ENCODE data around the gene MIOX.
"Not testable (repeated sequence)": the region's sequence is repeated elsewhere in the genome, so short reads cannot be mapped to it uniquely, and the experiment has no call there.

The MIOX gene

DNA sequence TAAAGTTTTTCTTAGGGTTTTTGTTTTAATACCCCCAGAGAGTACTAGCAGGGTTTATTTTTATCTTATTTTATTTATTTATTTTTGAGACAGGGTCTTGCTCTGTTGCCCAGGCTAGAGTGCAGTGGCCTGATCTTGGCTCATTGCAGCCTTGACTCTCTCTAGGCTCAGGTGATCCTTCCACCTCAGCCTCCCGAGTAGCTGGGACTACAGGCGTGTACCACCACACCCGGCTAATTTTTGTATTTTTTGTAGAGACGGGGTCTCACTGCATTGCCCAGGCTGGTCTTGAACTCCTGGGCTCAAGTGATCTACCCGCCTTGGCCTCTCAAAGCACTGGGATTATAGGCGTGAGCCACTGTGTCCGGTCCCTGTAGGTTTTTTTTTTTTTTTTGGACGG lies 33.5 kb downstream of the MIOX start:
- not testable (repeated sequence) for DNase-seq

DNA sequence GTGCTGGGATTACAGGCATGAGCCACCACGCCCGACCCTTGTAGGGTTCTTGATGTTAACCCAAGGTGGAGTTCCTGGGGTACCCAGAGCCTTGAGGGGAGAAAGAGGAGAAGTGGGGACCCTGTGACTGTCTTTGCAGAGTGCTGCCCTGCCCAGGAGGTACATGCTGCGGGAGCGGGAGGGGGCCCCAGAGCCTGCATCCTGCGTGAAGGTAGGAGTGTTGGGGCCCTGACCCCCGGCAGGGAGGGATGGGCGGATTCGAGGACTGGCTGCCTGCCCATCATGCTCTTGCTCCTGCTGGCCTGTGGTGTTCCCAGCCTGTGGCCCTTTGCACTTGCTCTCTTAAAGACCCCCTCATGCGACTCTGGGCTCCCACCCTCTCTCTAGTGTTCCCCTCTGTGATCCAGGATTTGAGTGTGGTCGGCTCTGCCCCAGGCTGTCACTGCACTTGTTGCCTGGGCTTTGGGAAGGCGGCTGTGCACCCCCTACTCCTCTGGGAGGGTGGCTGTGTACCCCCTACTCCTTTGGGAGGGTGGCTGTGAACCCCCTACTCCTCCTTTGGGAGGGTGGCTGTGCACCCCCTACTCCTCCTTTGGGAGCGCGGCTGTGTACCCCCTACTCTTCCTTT lies 34.3 kb downstream of the MIOX start:
- DNase-seq, result no peak

DNA sequence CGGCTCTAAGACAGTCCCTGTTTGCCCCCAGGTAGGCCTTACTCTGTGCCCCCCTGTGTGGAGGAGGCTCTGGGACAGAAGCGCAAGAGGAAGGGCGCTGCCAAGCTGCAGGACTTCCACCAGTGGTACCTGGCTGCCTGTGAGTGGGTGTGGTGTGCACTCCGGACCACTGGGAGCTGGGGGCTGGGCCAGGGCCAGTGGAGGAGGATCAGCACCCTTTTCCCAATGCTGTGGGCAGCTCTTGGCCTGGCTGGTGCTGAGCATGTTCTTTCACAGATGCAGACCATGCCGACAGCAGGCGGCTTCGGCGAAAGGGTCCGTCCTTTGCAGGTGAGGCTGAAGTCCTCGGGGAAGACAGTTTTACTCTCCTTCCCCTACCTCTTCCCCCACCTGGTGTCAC lies 35.1 kb downstream of the MIOX start:
- no peak for DNase-seq

DNA sequence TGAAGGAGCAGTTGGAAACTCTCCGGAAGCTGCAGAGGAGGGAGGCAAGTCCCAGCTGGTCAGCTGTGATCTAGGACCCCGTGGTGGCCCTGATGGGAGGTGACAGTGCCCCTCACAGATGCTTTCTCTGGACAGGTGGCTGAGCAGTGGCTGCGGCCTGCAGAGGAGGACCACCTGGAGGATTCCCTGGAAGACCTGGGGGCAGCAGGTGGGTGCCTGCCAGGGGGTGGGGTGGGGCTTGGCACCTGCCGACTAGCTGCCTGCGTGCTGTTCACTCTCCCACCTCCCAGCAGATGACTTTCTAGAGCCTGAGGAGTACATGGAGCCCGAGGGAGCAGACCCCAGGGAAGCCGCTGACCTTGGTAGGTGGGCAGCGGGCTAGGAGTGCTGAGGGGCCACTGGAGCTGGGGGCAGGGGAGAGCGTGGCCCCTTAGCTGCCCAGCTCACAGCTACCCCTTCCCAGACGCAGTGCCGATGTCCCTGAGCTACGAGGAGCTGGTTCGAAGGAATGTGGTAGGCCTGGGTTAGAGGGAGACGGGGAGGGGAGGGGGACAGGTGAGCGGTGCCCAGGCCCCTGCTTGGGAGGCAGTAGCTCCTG lies 35.6 kb downstream of the MIOX start:
- no peak for DNase-seq

DNA sequence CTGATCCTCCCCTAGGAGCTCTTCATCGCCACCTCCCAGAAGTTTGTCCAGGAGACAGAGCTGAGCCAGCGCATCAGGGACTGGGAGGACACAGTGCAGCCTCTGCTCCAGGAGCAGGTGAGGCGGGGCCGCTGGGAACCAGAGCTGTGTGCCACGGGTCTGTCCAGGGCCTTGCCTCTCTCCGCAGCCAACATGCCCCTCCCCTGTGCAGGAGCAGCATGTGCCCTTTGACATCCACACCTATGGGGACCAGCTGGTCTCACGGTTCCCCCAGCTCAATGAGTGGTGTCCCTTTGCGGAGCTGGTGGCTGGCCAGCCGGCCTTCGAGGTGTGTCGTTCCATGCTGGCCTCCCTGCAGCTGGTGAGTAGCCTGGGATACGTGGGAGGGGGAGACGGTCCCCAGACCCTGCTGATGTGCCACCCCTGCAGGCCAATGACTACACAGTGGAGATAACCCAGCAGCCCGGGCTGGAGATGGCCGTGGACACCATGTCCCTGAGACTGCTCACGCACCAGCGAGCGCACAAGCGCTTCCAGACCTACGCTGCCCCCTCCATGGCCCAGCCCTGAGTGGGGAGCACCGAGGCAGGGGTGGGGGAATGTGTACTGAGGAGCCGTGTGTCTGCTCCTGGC lies 36.3 kb downstream of the MIOX start:
- peak in 1 of 3 donors; percentile 19 for DNase-seq

DNA sequence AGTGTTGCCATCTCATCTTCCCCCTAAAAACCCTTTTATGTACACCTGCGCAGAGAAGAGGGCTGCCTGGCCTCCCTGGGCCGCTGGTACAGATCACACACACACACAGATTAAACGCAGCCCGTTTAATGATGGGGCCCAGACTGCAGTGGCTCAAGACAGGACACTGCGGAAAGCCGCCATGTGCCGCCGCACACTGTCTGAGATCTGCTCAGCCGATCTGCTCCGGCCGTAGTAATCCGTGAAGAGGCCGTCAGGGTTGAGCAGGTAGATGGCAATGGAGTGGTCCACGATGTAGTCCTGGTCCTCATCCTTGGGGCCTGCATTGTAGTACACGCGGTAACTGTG lies 36.8 kb downstream of the MIOX start:
- no peak for DNase-seq

DNA sequence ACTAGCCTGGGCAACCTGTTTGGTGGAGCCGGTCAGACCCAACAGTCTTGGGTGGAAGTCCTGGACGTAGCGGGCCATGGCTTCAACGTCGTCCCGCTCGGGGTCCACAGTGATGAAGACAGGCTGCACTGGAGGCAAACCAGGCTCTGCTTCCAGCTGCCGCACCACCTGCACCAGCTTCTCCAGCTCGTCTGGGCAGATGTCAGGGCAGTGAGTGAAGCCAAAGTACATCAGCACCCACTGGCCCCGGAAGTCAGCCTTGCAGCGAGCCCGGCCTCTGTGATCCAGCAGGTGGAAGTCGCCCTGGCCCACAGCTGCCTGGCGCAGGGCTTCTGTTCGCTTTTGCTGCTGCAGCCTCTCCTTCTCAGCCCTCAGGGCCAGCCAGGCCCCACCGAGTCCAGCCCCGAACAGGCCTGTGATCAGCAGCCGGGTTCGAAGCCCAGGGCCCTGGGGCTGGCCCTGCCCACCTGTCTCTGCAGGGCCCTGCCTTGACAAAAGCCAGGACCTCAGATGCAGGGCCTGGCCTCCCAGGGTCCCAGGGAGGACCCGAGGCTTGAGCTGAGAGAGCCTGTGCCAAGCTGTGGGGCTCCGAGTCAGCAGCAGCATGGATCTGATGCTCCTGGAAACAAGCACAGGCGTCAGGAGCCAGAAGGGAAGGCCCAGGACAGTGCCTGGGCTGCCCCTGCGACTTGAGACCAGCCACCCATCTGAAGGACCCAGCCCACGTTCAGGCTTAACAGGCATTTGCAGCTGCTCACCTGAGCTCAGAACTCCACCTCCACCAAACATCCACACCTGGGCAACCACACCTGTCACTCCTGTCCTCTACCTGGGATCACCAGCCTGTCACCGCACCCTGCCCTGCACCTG lies 37.4 kb downstream of the MIOX start:
- DNase-seq, result peak in 1 of 3 donors; percentile 17

DNA sequence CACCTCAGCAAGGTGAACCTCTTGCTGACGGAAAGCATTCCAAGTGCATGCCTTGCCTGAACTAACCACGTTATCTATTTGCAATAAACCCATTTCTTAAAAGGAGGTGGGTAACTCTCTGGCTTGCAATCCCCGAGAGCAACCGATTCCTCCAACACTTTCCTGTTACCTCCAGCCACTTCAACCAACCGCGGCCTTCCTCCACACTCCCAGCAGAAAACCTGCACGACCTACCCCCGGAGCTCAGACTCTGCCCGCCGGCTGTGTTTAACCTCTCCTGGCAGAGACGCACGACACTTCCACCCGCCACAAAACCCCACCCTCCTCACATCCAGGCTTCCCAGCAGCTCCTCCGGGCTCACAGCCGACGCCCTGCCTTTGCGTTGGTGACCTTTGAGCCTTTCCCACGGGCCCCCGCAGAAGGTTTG lies 38.0 kb downstream of the MIOX start:
- no peak for DNase-seq

DNA sequence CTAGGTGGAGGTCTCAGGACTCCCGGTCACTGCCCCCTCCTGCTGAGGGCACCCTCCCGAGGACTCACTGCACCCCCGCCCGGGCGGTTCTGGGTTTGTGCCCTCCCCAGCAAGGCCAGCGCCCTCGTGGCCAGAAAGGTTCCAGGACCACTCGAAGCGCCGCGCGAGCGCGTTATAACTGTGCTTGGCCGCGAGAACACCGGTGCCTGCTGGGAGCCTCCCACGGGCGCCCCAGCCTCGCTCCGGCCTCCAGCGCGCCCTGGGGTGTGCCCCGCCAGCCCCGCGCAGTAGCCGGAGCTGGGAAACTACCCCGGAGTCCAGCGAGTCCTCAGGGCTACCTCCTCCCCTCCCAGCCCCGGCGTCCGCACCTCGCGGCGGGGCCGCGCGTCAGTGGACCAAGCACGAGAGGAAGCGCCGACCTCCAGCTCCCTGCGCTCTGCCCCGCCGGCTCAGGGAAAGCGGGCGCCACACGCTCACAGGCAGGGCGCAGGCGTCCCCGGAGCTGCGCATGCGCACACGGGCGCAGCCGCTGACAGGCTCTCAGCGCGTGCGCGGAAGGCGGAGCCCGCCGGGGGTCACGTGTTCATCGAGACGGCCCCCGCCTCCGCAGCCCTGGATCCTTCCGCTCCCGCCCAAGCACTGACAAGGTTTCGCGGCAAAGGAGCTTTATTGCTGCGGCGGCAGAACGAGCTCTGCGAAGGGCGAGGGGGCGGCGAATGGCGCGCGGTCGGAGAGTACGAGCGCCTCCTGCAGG lies 38.6 kb downstream of the MIOX start, which contains the start of gene SCO2:
SCO2 (minus strand) TSS at position 495 of the 754 bp plus-strand sequence. CDS start 1,187 bp downstream, outside the sequence.
- DNase-seq, result peak; percentile 99

DNA sequence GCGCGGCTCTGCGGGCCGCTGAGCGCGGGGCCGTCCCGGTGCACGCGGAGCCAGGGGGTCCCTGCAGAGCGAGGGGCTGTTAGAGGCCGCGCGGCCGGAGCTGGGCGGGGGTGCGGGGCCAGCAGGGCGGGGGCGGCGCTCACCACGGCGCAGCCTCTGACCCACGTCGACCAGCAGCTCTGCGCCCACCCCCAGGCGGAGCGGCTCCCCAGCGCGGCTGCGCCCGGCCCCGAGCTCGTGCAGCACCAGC lies 39.1 kb downstream of the MIOX start:
- no peak for DNase-seq

DNA sequence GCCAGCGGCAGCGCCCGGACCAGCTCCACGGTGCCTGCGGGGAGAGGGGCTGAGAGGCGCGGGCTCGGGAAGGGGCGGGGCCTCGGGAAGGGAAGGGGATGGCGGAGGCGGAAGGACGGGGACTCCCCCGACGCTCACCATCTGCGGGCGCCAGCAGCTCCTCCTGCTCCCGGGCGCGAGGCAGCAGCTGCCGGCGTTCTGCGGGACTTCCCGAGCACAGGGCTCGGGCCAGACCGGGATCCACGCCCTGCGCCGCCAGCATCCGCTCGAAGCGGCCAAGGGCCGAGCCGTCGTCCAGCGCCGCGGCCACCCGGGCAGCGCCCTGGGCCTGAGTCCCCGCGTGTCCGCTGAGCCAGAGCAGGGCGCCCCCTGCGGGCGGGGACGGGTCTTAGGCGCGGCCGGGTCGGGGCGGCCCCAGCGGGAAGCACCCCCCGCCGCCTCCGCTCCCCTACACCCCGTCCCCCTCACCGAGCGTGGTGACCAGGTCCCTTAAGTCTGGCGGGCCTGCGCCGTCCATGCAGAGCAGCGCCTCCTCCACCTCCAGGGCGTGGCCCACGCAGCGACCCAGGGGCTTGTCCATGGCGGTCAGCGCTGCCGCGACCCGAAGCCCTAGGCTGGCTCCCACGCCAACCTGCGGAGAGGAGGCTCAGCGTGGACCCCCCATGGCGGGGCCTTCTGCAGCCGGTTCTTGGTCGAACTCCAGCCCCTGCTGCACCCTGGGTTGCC lies 39.6 kb downstream of the MIOX start:
- peak; percentile 89 to 95 (median 91) for DNase-seq

DNA sequence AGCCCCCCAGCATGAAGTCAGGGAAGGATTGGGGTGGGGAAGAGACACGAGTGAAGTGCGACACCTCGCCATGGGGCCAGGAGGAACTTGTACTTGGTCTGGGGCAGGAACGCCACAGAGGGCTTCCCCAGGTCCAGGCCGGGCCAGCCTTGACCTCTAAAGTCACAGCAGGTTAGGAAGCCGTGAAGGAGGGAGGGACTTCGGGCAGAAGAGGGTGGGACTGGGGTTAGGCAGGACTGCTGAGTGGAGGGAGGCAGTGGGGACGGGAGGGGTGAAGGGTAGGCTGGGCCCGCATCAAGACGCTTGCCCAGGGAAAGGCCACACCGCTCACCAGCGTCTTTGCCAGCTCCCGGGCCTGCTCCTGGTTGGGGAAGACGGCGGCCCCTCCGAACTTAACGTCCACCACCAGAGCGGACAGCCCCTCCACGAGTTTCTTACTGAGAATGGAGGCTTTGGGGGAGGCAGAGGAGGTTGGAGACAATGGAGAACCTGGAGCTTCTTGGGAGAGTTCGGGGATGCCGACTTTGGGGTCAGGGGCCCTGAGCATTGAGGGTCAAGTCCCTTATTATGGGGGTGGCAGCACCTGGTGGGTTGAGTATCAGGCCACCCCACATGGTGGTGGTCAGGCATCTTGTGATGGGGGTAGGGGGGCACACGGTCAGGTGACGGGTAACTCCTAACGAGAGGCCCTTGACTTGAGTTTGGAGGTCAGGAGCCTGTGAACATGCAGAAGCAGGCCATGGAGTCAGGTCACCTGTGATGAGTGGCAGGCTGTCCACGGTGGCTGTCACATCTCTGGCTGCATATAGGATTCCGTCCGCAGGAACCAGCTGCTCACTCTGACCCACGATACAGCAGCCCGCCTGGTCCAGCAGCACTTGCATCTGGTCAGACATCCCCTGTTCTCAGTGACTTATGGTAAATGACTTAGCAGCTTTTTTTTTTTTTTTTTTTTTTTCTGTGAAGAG lies 40.5 kb downstream of the MIOX start:
- peak; percentile 60 to 81 (median 71) for DNase-seq

DNA sequence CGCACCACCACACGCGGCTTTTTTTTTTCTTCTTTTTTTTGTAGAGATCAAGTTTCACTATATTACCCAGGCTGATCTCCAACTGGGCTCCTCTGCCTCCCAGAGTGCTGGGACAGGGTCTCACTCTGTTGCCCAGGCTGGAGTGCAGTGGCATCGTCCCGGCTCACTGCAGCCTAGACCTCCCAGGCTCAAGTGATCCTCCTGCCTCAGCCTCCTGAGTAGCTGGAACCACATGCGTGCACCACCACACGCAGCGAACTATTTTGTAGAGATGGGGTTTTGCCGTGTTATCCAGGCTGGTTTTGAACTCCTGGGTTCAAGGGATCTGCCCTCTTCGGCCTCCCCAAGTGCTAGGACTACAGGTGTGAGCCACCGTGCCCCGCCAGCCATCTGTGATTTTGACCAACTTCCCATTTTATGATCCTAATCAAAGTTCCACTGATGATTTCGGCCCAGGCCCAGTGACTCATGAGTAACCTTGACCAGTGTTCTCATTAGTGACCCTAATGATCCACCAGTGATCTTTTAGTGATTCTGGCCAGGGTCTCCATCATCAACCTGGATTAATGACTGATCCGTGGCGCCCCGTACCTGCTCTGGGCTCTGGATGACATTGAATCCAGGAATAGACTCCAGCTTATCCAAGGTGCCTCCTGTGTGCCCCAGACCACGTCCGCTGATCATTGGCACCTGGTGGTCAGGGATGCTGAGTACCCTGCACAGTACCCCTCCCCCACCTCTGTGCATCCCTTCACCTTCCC lies 41.4 kb downstream of the MIOX start:
- DNase-seq, result peak in 1 of 3 donors; percentile 20

DNA sequence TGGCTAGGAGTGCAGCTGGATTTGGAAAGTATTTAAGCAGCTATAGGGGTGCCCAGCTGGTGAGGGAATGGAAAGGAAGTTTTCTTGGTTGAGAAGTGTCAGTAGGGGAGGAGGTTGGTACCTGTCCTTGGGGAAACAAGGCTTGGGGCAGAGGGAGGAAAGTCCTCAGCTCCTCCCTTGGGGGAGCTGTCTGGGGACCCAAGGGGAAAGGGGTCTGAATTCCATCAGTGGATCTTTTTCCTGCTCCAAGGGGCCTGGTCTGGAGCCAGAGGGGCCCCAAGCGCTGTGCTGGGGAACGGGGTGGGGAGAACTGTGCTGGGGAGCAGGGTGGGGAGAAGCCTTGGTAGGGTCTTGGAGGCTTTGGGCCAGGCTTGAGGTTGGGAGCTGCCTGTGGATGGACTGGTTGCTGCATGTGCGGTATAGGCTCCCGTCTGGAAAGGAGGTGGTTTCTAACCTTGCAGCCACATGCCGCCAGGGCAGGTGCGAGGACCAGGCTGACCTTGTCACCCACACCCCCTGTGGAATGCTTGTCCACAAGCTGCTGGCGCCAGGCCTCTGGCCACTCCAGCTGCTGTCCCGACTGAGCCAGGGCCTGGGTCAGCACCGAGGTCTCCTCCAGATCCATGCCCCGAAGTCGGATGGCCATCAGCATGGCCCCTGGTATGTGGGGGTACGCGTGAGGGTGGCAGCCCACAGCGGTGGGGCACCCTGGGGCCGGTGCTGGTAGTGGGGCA lies 42.2 kb downstream of the MIOX start:
- DNase-seq, result no peak

DNA sequence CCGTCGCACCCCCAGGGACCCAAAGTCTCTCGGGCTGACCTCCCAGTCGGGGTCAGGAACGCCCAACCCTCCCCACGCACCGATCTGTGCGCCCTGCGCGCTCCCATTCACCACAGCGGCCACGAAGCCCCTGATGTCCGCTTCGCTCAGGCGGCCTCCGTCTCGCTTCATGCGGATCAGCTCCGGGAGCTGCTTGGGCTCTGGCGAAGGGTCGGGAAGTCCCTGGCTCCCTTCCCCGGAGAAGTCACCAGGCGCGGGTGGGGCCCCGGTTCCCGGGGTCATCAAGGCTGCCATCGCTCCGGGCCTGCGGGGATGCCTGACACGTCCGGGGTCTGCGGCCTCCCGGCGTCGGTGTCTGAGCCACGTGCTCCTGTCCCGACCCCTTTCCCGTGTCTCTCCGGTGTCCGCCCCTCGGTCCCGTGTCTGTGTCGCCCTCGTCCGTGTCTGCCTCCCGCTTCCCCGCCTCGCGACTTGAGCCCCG lies 42.8 kb downstream of the MIOX start:
- DNase-seq, result peak; percentile 61 to 83 (median 61)

DNA sequence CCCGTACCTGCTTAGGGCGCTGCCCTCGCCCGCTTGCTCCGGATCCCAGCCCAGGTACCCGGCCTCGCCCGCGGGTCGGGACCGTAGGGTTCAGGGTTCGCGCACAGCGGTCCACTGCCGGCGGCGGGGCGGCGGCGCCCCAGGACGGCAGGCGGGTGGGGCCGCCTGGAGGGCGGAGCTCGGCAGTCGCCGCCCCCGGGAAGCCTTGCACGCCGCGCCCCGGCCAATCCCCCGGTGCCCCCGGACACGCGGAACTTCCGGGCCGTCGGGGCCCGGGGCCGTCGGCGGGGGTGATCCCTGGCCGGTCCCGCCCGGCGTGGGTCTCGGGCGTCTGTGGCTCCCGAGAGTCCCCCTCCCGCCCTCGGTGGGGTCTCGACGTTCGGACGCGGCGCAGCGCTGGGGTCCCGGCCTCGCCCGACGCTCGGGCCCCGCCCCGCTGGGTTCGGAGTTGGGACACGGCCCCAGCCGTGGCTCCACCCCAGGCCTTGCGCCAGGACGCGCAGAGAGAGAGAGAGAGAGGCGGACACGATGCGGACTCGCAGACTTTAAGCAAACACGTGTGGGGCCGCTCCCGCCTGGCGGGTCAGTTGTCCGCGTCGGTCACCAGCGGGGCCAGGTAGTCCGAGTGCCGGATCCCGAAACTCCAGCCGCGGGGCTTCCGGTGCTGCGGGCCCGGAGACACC lies 43.4 kb downstream of the MIOX start, which contains the start of gene TYMP:
TYMP (minus strand) TSS at position 116 of the 683 bp plus-strand sequence. CDS start 303 bp downstream, outside the sequence.
- DNase-seq, result peak; percentile 91 to 97 (median 93)

DNA sequence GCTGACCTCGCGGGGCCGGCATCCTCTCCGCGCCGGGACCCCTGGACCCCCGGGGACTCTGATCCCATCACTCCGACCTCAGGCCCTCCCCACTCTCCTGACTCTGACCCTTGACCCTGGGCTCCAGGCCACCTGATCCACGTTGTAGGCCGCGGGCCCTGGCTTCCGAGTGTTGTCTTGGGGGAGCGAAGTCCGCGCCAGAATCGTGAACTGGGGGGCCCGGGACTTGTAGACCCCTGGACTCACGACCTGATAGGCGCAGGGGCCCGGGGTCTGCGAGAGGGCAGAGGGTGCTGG lies 43.9 kb downstream of the MIOX start:
- DNase-seq, result no peak

DNA sequence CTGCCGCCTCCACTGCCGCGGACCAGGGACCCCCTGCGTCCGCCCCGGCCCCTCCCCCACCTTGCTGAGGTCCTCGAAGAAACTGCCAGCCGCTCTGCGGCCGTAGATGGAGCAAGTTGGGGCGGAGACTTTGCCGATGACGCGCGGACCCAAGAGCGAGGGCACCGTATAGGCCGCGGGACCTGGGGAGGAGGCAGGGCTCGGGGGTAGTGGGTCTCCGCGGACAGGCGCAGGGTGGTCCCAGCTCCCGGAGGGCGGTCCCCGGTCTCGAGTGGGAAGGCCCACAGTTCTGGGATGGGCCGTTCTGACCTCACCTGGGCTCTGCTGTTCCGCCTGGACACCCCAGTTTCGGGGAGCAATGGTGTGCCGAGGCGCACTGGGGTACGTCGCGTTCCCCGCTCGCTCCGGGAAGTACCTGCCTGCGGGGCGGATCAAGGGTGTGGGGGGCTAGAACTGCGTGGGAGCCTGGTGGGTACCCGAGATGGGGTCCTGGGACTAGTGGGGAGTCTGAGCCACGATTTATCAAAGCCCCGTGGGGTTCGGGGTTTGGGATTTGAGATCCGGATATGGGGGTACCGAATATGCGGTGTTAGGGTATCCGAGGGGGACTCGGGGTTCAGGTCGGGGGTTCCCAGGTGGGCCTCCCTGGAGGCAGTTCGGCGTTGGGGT lies 44.4 kb downstream of the MIOX start:
- DNase-seq, result peak; percentile 92 to 96 (median 94)
